Naive thymus-derived CD8-positive, alpha-beta T cell (primary cell): ENCODE data around the gene CTSH. TPM values are rescaled to one million over a fixed set of nuclear protein-coding genes. Genes with fewer than 3 reads are reported as not detected.
"Not testable (repeated sequence)": the region's sequence is repeated elsewhere in the genome, so short reads cannot be mapped to it uniquely, and the experiment has no call there.

Experiments used
- ATAC-seq, 2 donors: fragments of 150-1000 bp; cut with Tn5 transposase in 1 of 2; sonication (Bioruptor Pico), chemical (Tn5 transposase) in 1 of 2; 1 replicate in 1 of 2; 2 replicates in 1 of 2; pipeline ENCODE4 v1.10.0; 2021; ENCODE audit warnings: mild to moderate bottlenecking in 2 of 2, moderate library complexity in 2 of 2
- POLR2A ChIA-PET: fragments of 350-600 bp; sonication (Branson Sonifier 250); formaldehyde crosslinking; loops from one replicate; lab custom pipeline; 2021; ENCODE audit warnings: antibody characterized with exemption; lab: Charles Lee
- DNase-seq, 10 donors: peaks; one replicate each; pipeline versions ENCODE4 v3.0.0 to v3.0.0-alpha.2; 2020 to 2022
- H3K27ac Mint-ChIP-seq, 10 donors: one replicate each; pipeline ENCODE4 v1.8.0; 2020 to 2022; ENCODE audit warnings: mild to moderate bottlenecking in 10 of 10, mixed read lengths in 10 of 10, moderate library complexity in 4 of 10, inconsistent platforms in 1 of 10
- H3K27me3 Mint-ChIP-seq, 5 donors: one replicate each; pipeline ENCODE4 v1.8.0; 2021 to 2022; ENCODE audit warnings: mixed read lengths in 5 of 5
- H3K36me3 Mint-ChIP-seq, 3 donors: one replicate each; pipeline ENCODE4 v1.8.0; 2020 to 2022; ENCODE audit warnings: mixed read lengths in 3 of 3, mild to moderate bottlenecking in 2 of 3, inconsistent platforms in 1 of 3
- H3K4me1 Mint-ChIP-seq, 4 donors: one replicate each; pipeline ENCODE4 v1.8.0; 2021 to 2022; ENCODE audit warnings: mixed read lengths in 4 of 4
- H3K4me3 Mint-ChIP-seq, 10 donors: one replicate each; pipeline ENCODE4 v1.8.0; 2020 to 2022; ENCODE audit warnings: mild to moderate bottlenecking in 10 of 10, mixed read lengths in 10 of 10, moderate library complexity in 6 of 10, inconsistent platforms in 1 of 10
- H3K9me3 Mint-ChIP-seq, 9 donors: one replicate each; pipeline ENCODE4 v1.8.0; 2020 to 2022; ENCODE audit warnings: mixed read lengths in 9 of 9, mild to moderate bottlenecking in 3 of 9, inconsistent platforms in 1 of 9, moderate library complexity in 1 of 9
- polyA plus RNA-seq, 3 donors: library from polyadenylated mRNA; unstranded; fragments of 300-500 nt; fragmentation: Illumina TruSeq; gene quantifications; one replicate each; pipeline ENCODE4 v1.2.3, GENCODE V29; 2021
- total RNA-seq, 8 experiments: library from RNA in 2 of 8; stranded (reverse) in 2 of 8; gene quantifications; one replicate each; pipeline ENCODE4 v1.2.3 and lab custom pipeline; 2021 to 2026

The CTSH gene
- total and polyA plus RNA-seq, 5 experiments from 2014 or later, result 3.6 to 7.9 (median 5.8) TPM

GRCh38 chr15:78931439-78932257 is 13.2 kb downstream of the CTSH start:
- POLR2A ChIA-PET, result no interaction called here
- Mint-ChIP-seq H3K27me3 (peaks cover 0 to 3% (median 0%) of the 10 kb centered on the region in 5 donors), H3K9me3 (no peaks in the 10 kb centered on the region), H3K36me3 (peaks cover 0 to 2% (median 0%) of the 10 kb centered on the region in 3 donors), H3K4me3 (no peak overlapping the region), H3K4me1 (peaks cover 0 to 13% (median 4%) of the 10 kb centered on the region in 4 donors), H3K27ac (no peak overlapping the region)
- ATAC-seq, result no peak
- DNase-seq, result no peak

GRCh38 chr15:78930577-78931388 is 14.1 kb downstream of the CTSH start:
- peaks cover 0 to 2% (median 0%) of the 10 kb centered on the region in 3 donors for H3K36me3 Mint-ChIP-seq
- DNase-seq, result no peak
- ATAC-seq, result peak in 1 of 2 donors; percentile 9
- POLR2A ChIA-PET, result no interaction called here
- peaks cover 0 to 7% (median 3%) of the 10 kb centered on the region in 4 donors for H3K4me1 Mint-ChIP-seq
- H3K9me3 Mint-ChIP-seq, result no peaks in the 10 kb centered on the region
- H3K27me3 Mint-ChIP-seq, result peaks cover 0 to 3% (median 0%) of the 10 kb centered on the region in 5 donors
- H3K4me3 Mint-ChIP-seq, result peak overlapping the region in 1 of 10 donors; percentile 14
- no peak overlapping the region for H3K27ac Mint-ChIP-seq

GRCh38 chr15:78929536-78930264 is 15.1 kb downstream of the CTSH start:
- no peak for DNase-seq
- H3K9me3 Mint-ChIP-seq, result no peaks in the 10 kb centered on the region
- peak overlapping the region in 1 of 10 donors; percentile 82 for H3K27ac Mint-ChIP-seq
- peaks cover 0 to 3% (median 0%) of the 10 kb centered on the region in 5 donors for H3K27me3 Mint-ChIP-seq
- no peak overlapping the region for H3K4me3 Mint-ChIP-seq
- H3K4me1 Mint-ChIP-seq, result peaks cover 0 to 9% (median 3%) of the 10 kb centered on the region in 4 donors
- POLR2A ChIA-PET, result no interaction called here
- H3K36me3 Mint-ChIP-seq, result peaks cover 0 to 2% (median 2%) of the 10 kb centered on the region in 3 donors
- no peak for ATAC-seq

- DNase-seq, result no peak
Observed at GRCh38 chr15:78928616-78929093, 16.2 kb downstream of the CTSH start.

GRCh38 chr15:78928176-78928575 is 16.7 kb downstream of the CTSH start:
- H3K27ac Mint-ChIP-seq, result peak overlapping the region in 1 of 10 donors; percentile 51
- H3K27me3 Mint-ChIP-seq, H3K4me3 Mint-ChIP-seq, ATAC-seq, H3K4me1 Mint-ChIP-seq, H3K36me3 Mint-ChIP-seq, H3K9me3 Mint-ChIP-seq, DNase-seq: not testable (repeated sequence)
- POLR2A ChIA-PET, result interaction anchor here (0.7 kb wide), 1 partner anchor 52 kb away, joined by 3 read pairs; no protein-coding TSS in a partner anchor

More at GRCh38 chr15:78928616-78929093, 16.2 kb downstream of the CTSH start:
- Mint-ChIP-seq H3K27me3 (no peaks in the 10 kb centered on the region), H3K27ac (peak overlapping the region in 1 of 10 donors; percentile 9), H3K4me3 (no peak overlapping the region), H3K9me3 (no peaks in the 10 kb centered on the region), H3K4me1 (peaks cover 0 to 9% (median 2%) of the 10 kb centered on the region in 4 donors), H3K36me3 (peaks cover 0 to 6% (median 2%) of the 10 kb centered on the region in 3 donors)
- POLR2A ChIA-PET, result interaction anchor here (0.7 kb wide), 1 partner anchor 53 kb away, joined by 3 read pairs; no protein-coding TSS in a partner anchor
- ATAC-seq, result no peak

- no peak for ATAC-seq
Observed at GRCh38 chr15:78927077-78927790, 17.6 kb downstream of the CTSH start.

GRCh38 chr15:78925956-78926743 is 18.7 kb downstream of the CTSH start:
- no peak for ATAC-seq
- POLR2A ChIA-PET, result no interaction called here

More at GRCh38 chr15:78927077-78927790, 17.6 kb downstream of the CTSH start:
- Mint-ChIP-seq H3K4me1 (peaks cover 0 to 9% (median 2%) of the 10 kb centered on the region in 4 donors), H3K4me3 (no peak overlapping the region), H3K27me3 (no peaks in the 10 kb centered on the region), H3K36me3 (peaks cover 0 to 11% (median 2%) of the 10 kb centered on the region in 3 donors), H3K9me3 (no peaks in the 10 kb centered on the region), H3K27ac (peak overlapping the region in 3 of 10 donors; percentile 0 to 51 (median 40))
- DNase-seq, result no peak
- POLR2A ChIA-PET, result no interaction called here

GRCh38 chr15:78925076-78925624 is 19.7 kb downstream of the CTSH start:
- H3K36me3 Mint-ChIP-seq, result peaks cover 0 to 27% (median 2%) of the 10 kb centered on the region in 3 donors
- POLR2A ChIA-PET, result no interaction called here

More at GRCh38 chr15:78925956-78926743, 18.7 kb downstream of the CTSH start:
- H3K9me3 Mint-ChIP-seq, result no peaks in the 10 kb centered on the region
- peak overlapping the region in 1 of 10 donors; percentile 83 for H3K27ac Mint-ChIP-seq
- H3K4me3 Mint-ChIP-seq, result no peak overlapping the region
- DNase-seq, result no peak
- H3K36me3 Mint-ChIP-seq, result peaks cover 0 to 22% (median 2%) of the 10 kb centered on the region in 3 donors
- no peaks in the 10 kb centered on the region for H3K27me3 Mint-ChIP-seq
- H3K4me1 Mint-ChIP-seq, result peaks cover 0 to 9% (median 1%) of the 10 kb centered on the region in 4 donors

GRCh38 chr15:78923480-78924360 is 21.1 kb downstream of the CTSH start:
- POLR2A ChIA-PET, result no interaction called here

More at GRCh38 chr15:78925076-78925624, 19.7 kb downstream of the CTSH start:
- H3K9me3 Mint-ChIP-seq, result no peaks in the 10 kb centered on the region
- H3K27ac Mint-ChIP-seq, result peak overlapping the region in 4 of 10 donors; percentile 25 to 83 (median 32)
- H3K27me3 Mint-ChIP-seq, result no peaks in the 10 kb centered on the region
- peaks cover 0 to 9% (median under 1%) of the 10 kb centered on the region in 4 donors for H3K4me1 Mint-ChIP-seq
- ATAC-seq (no peak), DNase-seq (no peak)
- H3K4me3 Mint-ChIP-seq, result no peak overlapping the region

GRCh38 chr15:78923015-78923414 is 21.8 kb downstream of the CTSH start:
- peaks cover 0 to 48% (median 9%) of the 10 kb centered on the region in 3 donors for H3K36me3 Mint-ChIP-seq
- POLR2A ChIA-PET, result no interaction called here
- no peak overlapping the region for H3K27ac Mint-ChIP-seq
- no peaks in the 10 kb centered on the region for H3K27me3 Mint-ChIP-seq
- H3K4me3 Mint-ChIP-seq, result no peak overlapping the region
- DNase-seq, result no peak
- no peaks in the 10 kb centered on the region for H3K9me3 Mint-ChIP-seq
- no peak for ATAC-seq
- H3K4me1 Mint-ChIP-seq, result peaks cover 0 to 7% (median under 1%) of the 10 kb centered on the region in 4 donors

More at GRCh38 chr15:78923480-78924360, 21.1 kb downstream of the CTSH start:
- H3K27ac Mint-ChIP-seq, result peak overlapping the region in 2 of 10 donors; percentile 32 to 77
- DNase-seq (no peak), ATAC-seq (no peak)
- H3K9me3 Mint-ChIP-seq, result no peaks in the 10 kb centered on the region
- H3K27me3 Mint-ChIP-seq, result no peaks in the 10 kb centered on the region
- peaks cover 0 to 41% (median 5%) of the 10 kb centered on the region in 3 donors for H3K36me3 Mint-ChIP-seq
- H3K4me1 Mint-ChIP-seq, result peaks cover 0 to 7% (median under 1%) of the 10 kb centered on the region in 4 donors
- H3K4me3 Mint-ChIP-seq, result no peak overlapping the region
